Measurements from ENCODE around the gene TECR.
"Not testable (repeated sequence)": the region's sequence is repeated elsewhere in the genome, so short reads cannot be mapped to it uniquely, and the experiment has no call there.

Gene TECR

DNA sequence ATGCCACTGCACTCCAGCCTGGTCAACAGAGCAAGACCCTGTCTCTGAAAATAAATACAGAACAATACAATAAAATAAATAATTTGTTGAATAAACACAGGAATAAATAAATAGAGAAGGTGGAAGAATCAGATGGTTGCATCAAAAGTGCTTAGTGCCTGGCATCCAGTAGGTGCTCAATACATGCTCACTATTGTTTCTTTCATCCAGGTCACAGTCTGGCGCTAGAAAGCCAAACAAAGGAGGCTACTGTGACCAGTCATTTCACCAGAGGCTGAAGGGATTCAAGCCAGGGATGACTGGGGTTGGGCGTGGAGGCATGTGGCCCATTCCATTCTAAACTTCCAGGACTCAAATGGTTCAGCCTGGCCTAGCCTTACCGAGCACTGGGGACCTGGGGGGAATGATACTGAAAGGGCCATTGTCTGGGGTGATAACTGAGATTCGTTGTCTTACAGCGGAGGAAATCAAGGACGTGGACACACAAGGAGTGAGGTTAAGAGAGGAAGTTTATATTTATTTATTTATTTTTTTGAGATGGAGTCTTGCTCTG is 46.1 kb downstream of the TECR start:
- Histone ChIP-seq H3K4me1 (no peaks in the 10 kb centered on the region), H3K27me3 (no peaks in the 10 kb centered on the region), H3K9me3 (no peaks in the 10 kb centered on the region), H3K4me3 (ENCODE audit: low read depth, low read length) (no peak overlapping the region), H3K36me3 (no peaks in the 10 kb centered on the region)
- DNase-seq: no peak
- TF ChIP-seq, protein P1, sequence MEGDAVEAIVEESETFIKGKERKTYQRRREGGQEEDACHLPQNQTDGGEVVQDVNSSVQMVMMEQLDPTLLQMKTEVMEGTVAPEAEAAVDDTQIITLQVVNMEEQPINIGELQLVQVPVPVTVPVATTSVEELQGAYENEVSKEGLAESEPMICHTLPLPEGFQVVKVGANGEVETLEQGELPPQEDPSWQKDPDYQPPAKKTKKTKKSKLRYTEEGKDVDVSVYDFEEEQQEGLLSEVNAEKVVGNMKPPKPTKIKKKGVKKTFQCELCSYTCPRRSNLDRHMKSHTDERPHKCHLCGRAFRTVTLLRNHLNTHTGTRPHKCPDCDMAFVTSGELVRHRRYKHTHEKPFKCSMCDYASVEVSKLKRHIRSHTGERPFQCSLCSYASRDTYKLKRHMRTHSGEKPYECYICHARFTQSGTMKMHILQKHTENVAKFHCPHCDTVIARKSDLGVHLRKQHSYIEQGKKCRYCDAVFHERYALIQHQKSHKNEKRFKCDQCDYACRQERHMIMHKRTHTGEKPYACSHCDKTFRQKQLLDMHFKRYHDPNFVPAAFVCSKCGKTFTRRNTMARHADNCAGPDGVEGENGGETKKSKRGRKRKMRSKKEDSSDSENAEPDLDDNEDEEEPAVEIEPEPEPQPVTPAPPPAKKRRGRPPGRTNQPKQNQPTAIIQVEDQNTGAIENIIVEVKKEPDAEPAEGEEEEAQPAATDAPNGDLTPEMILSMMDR (IDR thresholded peaks at IDR 0.05; ENCODE audit: low read depth, low read length): no peak

DNA sequence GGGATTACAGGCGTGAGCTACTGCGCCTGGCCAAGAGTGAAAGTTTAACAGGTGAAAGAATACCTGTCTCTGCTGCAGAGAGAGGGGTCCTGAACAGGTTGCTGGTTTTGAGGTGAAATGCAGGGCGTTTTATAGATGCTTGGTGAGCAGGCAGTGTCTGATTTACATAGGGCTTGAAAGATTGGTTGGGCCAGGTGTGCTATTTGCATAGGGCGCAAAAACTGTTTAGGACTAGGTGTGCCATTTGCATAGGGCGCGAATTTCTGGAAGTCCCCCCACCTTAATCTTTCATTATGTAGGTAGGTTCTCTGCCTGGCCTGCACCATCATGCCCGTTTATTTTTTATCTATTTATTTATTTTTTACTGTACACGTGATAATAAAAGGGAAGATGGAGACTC is 47.0 kb downstream of the TECR start:
- Histone ChIP-seq H3K4me3 (ENCODE audit: low read depth, low read length) (no peak overlapping the region), H3K9me3 (no peaks in the 10 kb centered on the region), H3K36me3 (no peaks in the 10 kb centered on the region), H3K4me1 (no peaks in the 10 kb centered on the region), H3K27me3 (no peaks in the 10 kb centered on the region)
- TF ChIP-seq, protein P1 (IDR thresholded peaks at IDR 0.05; ENCODE audit: low read depth, low read length): no peak
- no peak for DNase-seq

DNA sequence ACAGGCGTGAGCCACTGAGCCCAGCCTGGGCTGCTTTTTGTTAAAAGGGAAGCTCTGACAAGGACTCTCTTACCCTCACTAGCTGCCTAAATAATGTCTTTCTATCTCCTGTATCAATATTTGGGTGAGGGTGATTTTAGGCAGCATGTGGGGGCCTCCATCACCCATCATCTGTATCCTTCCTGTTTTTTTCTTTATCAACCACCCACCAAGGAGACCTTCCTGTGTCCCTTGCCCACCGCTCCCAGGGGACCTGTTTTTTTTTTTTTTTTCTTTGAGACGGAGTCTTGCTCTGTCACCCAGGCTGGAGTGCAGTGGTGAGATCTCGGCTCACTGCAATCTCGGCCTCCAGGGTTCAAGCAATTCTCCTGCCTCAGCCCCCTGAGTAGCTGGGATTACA is 47.9 kb downstream of the TECR start:
- no peaks in the 10 kb centered on the region for H3K36me3 ChIP-seq
- no peaks in the 10 kb centered on the region for H3K4me1 ChIP-seq
- no peak overlapping the region for H3K4me3 ChIP-seq (ENCODE audit: low read depth, low read length)
- DNase-seq: no peak
- H3K9me3 ChIP-seq: no peaks in the 10 kb centered on the region
- no peaks in the 10 kb centered on the region for H3K27me3 ChIP-seq
- TF ChIP-seq, protein P1 (IDR thresholded peaks at IDR 0.05; ENCODE audit: low read depth, low read length): no peak

DNA sequence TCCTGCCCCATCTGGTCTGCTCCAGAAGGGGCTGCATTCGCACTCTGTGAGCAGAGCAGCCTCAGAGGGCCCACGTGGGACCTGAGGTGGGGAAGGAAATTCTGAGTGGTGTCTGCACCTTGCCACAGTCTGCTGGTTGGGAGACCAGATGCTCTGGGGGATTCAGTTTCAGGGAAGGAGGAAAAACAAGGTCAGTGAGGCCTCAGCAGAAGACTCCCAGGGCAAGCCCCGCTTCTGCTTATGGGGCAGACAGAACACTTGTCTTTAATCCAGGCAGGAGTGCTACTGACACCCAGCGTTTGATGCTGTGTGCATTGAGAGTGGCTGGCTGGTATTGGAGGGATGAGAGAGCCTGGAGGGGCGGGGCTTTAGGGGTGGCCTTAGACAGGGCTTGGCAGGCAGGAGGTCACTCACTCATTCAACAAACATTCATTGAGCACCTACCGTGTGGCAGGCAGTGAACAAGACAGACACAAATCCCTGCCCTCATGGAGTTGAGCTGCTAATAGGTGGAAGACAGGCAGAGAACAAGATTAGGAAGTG is 48.6 kb downstream of the TECR start:
- Histone ChIP-seq H3K36me3 (no peaks in the 10 kb centered on the region), H3K27me3 (no peaks in the 10 kb centered on the region), H3K4me3 (ENCODE audit: low read depth, low read length) (no peak overlapping the region), H3K9me3 (no peaks in the 10 kb centered on the region), H3K4me1 (no peaks in the 10 kb centered on the region)
- TF ChIP-seq, protein P1 (IDR thresholded peaks at IDR 0.05; ENCODE audit: low read depth, low read length): no peak
- no peak for DNase-seq

DNA sequence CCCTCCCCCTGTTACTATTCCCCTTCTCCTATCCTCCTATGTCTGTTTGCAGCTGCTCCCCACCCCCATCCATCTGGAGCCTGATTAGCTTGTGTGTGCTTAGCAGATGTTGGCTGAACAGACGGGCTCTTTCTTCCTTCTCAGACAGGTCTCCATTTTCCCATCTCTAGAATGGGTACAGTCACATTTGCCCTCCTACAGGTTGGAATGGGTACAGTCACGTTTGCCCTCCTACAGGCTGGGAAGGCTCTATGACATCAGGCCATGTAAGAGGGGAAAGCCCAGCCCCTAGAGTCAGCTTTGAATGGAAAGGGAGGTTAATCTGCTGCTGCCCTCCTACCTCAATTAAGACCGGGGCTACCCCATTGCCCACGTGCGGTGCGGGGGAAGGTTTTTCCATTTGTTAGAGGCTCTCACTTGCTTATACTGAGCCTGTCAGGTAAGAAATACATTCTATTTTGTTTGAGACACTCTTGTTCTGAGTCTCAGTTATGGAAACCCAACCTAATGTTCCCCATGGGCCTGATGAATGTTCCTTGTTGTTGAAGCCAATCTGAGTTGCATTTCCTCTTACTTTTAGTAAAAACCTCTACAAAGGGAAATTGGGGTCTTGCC is 51.3 kb downstream of the TECR start:
- Histone ChIP-seq H3K4me3 (ENCODE audit: low read depth, low read length) (no peak overlapping the region), H3K27me3 (no peaks in the 10 kb centered on the region), H3K4me1 (no peaks in the 10 kb centered on the region), H3K36me3 (no peaks in the 10 kb centered on the region), H3K9me3 (no peaks in the 10 kb centered on the region)
- DNase-seq: no peak
- TF ChIP-seq, protein P1 (IDR thresholded peaks at IDR 0.05; ENCODE audit: low read depth, low read length): no peak

DNA sequence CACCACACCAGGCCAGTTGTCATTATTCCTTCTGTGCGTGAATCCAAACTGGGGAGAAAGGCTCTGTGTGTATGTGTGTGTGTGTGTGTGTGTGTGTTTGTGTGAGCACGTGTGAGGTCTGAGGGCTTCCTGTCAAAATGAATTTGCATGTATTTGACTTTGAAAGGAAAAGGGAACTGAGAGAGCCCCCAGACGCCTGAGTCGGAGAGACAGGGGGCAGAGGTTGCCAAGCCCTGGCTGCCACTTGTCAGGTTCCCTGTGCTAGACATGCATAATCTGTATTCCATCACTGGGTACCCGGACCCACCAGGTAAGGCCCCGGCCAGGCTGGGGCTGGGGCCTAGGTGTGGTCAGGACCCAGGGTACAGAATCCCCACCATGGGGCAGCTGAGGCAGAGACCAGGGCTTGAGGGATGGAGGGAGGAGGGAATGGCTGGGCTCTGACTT is 53.5 kb downstream of the TECR start, which contains the start of gene CLEC17A:
CLEC17A (plus strand) TSS at position 191 of the 447 bp plus-strand sequence; CDS start at position 268, 77 bp downstream.
- no peak for DNase-seq
- Histone ChIP-seq H3K4me1 (no peaks in the 10 kb centered on the region), H3K9me3 (no peaks in the 10 kb centered on the region), H3K27me3 (no peaks in the 10 kb centered on the region), H3K36me3 (no peaks in the 10 kb centered on the region), H3K4me3 (ENCODE audit: low read depth, low read length) (no peak within 1 kb of the TSS)
- TF ChIP-seq, protein P1 (IDR thresholded peaks at IDR 0.05; ENCODE audit: low read depth, low read length): no peak

DNA sequence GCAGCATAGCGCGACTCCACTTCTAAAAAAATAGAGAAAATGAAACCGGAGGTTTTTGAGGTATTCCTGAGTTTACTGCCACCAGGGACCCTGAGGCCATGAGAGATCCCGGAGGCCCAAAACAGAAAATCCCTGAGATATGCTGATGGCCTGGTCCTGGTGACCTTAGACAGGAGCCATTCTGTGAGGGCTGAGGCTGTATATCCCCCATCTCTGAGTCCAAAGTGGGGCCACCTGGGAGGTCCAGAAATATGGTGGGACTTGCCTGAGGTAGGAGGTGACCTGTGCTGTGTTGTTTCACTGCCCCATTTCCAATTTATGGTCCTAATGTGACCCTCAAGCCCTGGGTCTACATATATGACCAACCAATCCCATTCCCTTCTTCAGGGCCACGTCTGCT is 55.0 kb downstream of the TECR start:
- H3K4me1 ChIP-seq; H3K36me3 ChIP-seq; H3K9me3 ChIP-seq; H3K27me3 ChIP-seq; H3K4me3 ChIP-seq (ENCODE audit: low read depth, low read length); DNase-seq: not testable (repeated sequence)

DNA sequence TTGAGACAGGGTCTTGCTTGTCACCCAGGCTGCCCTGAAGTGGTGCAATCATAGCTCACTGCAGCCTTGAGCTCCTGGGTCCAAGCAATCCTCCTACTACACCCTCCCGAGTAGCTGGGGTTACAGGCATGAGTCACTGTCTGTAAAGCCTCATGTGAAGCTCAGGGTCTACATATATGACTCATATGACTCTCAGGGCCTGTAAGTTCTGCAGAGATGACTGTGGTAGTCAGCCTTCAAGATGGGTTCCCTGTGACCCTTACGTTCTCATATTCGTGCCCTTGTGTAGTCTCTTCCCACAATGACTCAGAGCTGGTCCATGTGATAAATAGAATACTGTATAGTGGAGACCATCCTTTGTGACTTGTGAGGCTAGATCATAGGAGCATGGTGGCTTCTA is 55.8 kb downstream of the TECR start:
- H3K36me3 ChIP-seq; DNase-seq; H3K9me3 ChIP-seq; H3K4me1 ChIP-seq; H3K4me3 ChIP-seq (ENCODE audit: low read depth, low read length); H3K27me3 ChIP-seq: not testable (repeated sequence)

DNA sequence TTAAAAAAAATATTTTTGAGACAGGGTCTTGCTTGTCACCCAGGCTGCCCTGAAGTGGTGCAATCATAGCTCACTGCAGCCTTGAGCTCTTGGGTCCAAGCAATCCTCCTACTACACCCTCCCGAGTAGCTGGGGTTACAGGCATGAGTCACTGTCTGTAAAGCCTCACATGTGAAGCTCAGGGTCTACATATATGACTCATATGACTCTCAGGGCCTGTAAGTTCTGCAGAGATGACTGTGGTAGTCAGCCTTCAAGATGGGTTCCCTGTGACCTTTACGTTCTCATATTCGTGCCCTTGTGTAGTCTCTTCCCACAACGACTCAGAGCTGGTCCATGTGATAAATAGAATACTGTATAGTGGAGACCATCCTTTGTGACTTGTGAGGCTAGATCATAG is 60.0 kb downstream of the TECR start:
- not testable (repeated sequence) for H3K4me1 ChIP-seq; H3K36me3 ChIP-seq; H3K4me3 ChIP-seq (ENCODE audit: low read depth, low read length); DNase-seq; H3K27me3 ChIP-seq; H3K9me3 ChIP-seq

All from BE2C (cell line).